ENCODE data around the gene AK5.

DNA sequence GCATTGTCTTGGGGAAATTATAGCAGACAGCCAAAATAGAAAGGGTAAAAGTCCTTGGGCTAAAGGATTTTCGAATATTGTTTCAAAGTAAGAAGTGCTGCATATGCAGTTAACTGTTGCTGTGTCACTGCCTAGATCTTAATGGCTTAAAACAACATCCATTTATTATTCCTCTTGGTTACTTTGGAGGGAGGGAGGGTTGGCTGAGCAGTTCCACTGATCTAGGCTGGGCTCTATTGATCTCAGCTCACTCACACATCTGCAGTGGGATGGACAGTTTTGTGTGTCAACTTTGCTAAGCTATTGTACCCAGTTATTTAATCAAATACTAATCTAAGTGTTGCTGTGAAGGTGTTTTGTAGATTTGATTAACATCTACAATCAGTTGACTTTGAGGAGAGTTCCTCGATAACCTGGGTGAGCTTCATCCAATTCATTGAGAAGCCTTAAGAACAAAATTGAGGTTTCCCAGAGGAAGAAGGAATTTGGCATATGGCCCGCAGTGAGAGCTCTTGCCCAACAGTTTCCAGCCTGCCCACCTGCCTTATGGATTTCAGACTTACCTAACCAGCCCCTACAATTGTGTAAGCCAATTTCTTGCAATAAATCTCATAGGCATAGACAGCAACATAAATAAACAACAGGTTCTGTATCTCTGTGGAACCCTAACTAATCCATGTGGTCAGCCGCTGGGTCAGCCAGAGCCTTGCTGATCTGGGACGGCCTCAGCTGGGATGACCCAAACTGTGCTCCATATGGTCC lies 187.3 kb downstream of the AK5 start:
- TF ChIP-seq POLR2A (IDR thresholded peaks at IDR 0.05) (no peak), POLR2AphosphoS5 (IDR thresholded peaks at IDR 0.05) (no peak)
